ENCODE measurements around the gene NFASC. TPM values are rescaled to one million over a fixed set of nuclear protein-coding genes. Genes with fewer than 3 reads are reported as not detected.
A peak's percentile ranks its signal among the peaks of the same experiment; 100 is the strongest.

The NFASC gene
- total and polyA plus RNA-seq, 9 of the 15 experiments (the other 6 are each of a cell fraction or from before 2014, with no cell fraction given), result 0.03 to 0.16 (median 0.06) TPM; not detected in 6

DNA sequence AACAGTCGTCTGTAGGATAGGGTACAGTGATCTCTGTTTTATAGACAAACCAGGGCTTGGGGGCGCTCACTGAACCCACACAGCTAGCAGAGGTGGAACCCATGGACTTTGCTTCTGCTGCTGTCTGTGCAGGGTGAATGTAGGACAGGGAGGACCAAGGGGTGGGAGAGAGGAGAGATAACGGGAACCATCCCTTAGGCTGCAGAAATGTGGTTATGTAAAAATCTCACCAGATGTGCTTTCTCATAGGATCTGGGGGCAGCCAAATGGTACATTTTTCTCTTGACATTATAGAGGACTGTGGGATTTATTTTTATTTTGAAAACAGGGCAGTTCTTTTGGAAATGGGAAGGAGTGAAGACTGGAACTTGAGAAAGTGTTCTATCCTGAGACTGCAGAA is 8.7 kb downstream of the NFASC start:
- no peaks in the 10 kb centered on the region for H3K9me3 ChIP-seq (replicated peaks; ENCODE audit: control insufficient read depth, insufficient read depth, low read depth, low read length)
- H4K20me1 ChIP-seq (replicated peaks; ENCODE audit: control insufficient read depth, insufficient read depth, low read length), result no peaks in the 10 kb centered on the region
- intact Hi-C loops (cut with micrococcal nuclease), result no loop called here
- no peak overlapping the region for H3K4me2 ChIP-seq (ENCODE audit: insufficient read depth, low read length)
- 0% methylated on average over 3 of the region's 3 CpGs for WGBS (ENCODE audit: insufficient coverage, low coverage, missing lambda C conversion rate)
- H3K9ac ChIP-seq (ENCODE audit: insufficient read depth in 1 of 2, low read depth in 2 of 2, low read length in 2 of 2), result no peak overlapping the region
- no peak for TF ChIP-seq SMAD2 (IDR thresholded peaks at IDR 0.05; ENCODE audit: low read depth, low read length)
- no peak for TF ChIP-seq NCOA4 (IDR thresholded peaks at IDR 0.05; ENCODE audit: partially characterized antibody)
- no peak for TF ChIP-seq ILF3 (IDR thresholded peaks at IDR 0.05; ENCODE audit: borderline replicate concordance)
- TF ChIP-seq SETDB1 (IDR thresholded peaks at IDR 0.05; ENCODE audit: low read length), result no peak
- no peak for TF ChIP-seq POLR2A (conservative IDR thresholded peaks at IDR 0.05)
- no peak for TF ChIP-seq HIVEP1 (CRISPR knock-in tag; IDR thresholded peaks at IDR 0.05)
- TF ChIP-seq ZNF707 (CRISPR knock-in tag; conservative IDR thresholded peaks at IDR 0.05), result no peak
- H3K79me2 ChIP-seq (ENCODE audit: control insufficient read depth, insufficient read depth, low read length), result no peaks in the 10 kb centered on the region
- in situ Hi-C loops (cut with MboI), result no loop called here
- POLR2A ChIA-PET, result no interaction called here
- no peak overlapping the region for H3K4me3 ChIP-seq
- no peaks in the 10 kb centered on the region for H3K36me3 ChIP-seq (ENCODE audit: control insufficient read depth, insufficient read depth, low read length)
- FAIRE-seq (no peak), ATAC-seq (no peak), DNase-seq (ENCODE audit: extremely low read depth in 1 of 4, low spot score in 3 of 4) (no peak)
- peaks cover 24 to 57% of the 10 kb centered on the region in 2 experiments for H3K27me3 ChIP-seq (ENCODE audit: control insufficient read depth in 2 of 2, insufficient read depth in 2 of 2, low read length in 2 of 2)
- no peak overlapping the region for H3K27ac ChIP-seq (ENCODE audit: extremely low read depth, low read depth, low read length)
- H2AFZ ChIP-seq (ENCODE audit: low read depth, low read length), result no peak overlapping the region
- CTCF ChIA-PET (ENCODE audit: low intra/inter-chr PET ratio), result no interaction called here
- BruUV-seq (replicated peaks), result no TSS peak
- H3K4me1 ChIP-seq (replicated peaks in 1 of 2; ENCODE audit: control insufficient read depth in 2 of 2, insufficient read depth in 2 of 2, low read length in 2 of 2), result no peaks in the 10 kb centered on the region
- H3K9me1 ChIP-seq (ENCODE audit: control insufficient read depth, insufficient read depth, low read length), result no peaks in the 10 kb centered on the region

DNA sequence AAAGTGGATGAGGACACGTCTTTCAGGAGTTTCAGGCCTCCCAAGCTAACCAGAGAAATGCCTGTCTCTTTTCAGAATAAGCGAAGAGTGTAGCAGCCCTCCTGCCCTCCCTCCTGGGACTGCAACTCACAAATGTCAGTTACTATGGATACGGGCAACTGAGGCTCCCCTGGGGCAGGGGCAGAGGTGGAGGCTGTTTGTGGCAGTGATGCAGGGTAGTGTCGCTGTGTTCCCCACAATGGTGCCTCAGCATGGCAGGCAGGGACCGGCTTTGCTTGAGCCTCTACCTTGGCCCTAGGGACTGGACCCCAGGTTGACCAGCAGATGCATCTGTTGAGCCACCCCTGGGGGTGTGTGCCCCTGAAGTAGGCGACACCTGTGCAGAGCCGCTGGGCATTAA is 10.2 kb downstream of the NFASC start:
- Histone ChIP-seq H4K20me1 (replicated peaks; ENCODE audit: control insufficient read depth, insufficient read depth, low read length) (no peaks in the 10 kb centered on the region), H3K27me3 (ENCODE audit: control insufficient read depth in 2 of 2, insufficient read depth in 2 of 2, low read length in 2 of 2) (peaks cover 19 to 59% of the 10 kb centered on the region in 2 experiments)

More for the DNA sequence above, 10.2 kb downstream of the NFASC start:
- in situ Hi-C loops (cut with MboI), result no loop called here
- 0% methylated on average over 7 of the region's 7 CpGs for WGBS (ENCODE audit: insufficient coverage, low coverage, missing lambda C conversion rate)
- FAIRE-seq, result no peak
- no TSS peak for BruUV-seq (replicated peaks)
- Histone ChIP-seq H3K9me3 (replicated peaks; ENCODE audit: control insufficient read depth, insufficient read depth, low read depth, low read length) (no peaks in the 10 kb centered on the region), H3K4me1 (replicated peaks in 1 of 2; ENCODE audit: control insufficient read depth in 2 of 2, insufficient read depth in 2 of 2, low read length in 2 of 2) (no peaks in the 10 kb centered on the region), H3K27ac (ENCODE audit: extremely low read depth, low read depth, low read length) (no peak overlapping the region), H3K79me2 (ENCODE audit: control insufficient read depth, insufficient read depth, low read length) (no peaks in the 10 kb centered on the region), H3K9me1 (ENCODE audit: control insufficient read depth, insufficient read depth, low read length) (no peaks in the 10 kb centered on the region), H2AFZ (ENCODE audit: low read depth, low read length) (no peak overlapping the region), H3K4me3 (no peak overlapping the region), H3K9ac (ENCODE audit: insufficient read depth in 1 of 2, low read depth in 2 of 2, low read length in 2 of 2) (no peak overlapping the region), H3K4me2 (ENCODE audit: insufficient read depth, low read length) (no peak overlapping the region), H3K36me3 (ENCODE audit: control insufficient read depth, insufficient read depth, low read length) (no peaks in the 10 kb centered on the region)
- intact Hi-C loops (cut with micrococcal nuclease), result no loop called here
- no peak for ATAC-seq
- no peak for DNase-seq (ENCODE audit: extremely low read depth in 1 of 4, low spot score in 3 of 4)
- ChIA-PET POLR2A (interaction anchor here (0.6 to 0.7 kb wide), 2 partner anchors 28 to 63 kb away, joined by 3 read pairs; no protein-coding TSS in a partner anchor), CTCF (ENCODE audit: low intra/inter-chr PET ratio) (no interaction called here)
- TF ChIP-seq CTBP1 (IDR thresholded peaks at IDR 0.05; ENCODE audit: borderline replicate concordance), result no peak
- TF ChIP-seq RFX1 (IDR thresholded peaks at IDR 0.05), result 0 out of 2 replicates have a peak, but pooled peaks have one; percentile 15
- no peak for TF ChIP-seq ARNT (IDR thresholded peaks at IDR 0.05)
- TF ChIP-seq TAF15 (IDR thresholded peaks at IDR 0.05; ENCODE audit: low read depth, low read length), result no peak
- TF ChIP-seq SRSF7 (optimal IDR thresholded peaks at IDR 0.05; ENCODE audit: low read depth, low read length), result no peak
- TF ChIP-seq SPI1 (IDR thresholded peaks at IDR 0.05; ENCODE audit: borderline replicate concordance, low read depth, low read length), result no peak

Data from K562 (cell line).